NCI-H146 treated with DMSO at 0.1 percent for 48 hours (cell line): ENCODE results near the gene ZNF785.
A peak's percentile ranks its signal among the peaks of the same experiment; 100 is the strongest.
"Not testable (repeated sequence)": the region's sequence is repeated elsewhere in the genome, so short reads cannot be mapped to it uniquely, and the experiment has no call there.

Source experiments
- DNase-seq: peaks from one replicate; lab custom pipeline; 2025; ENCODE audit not compliant: unreplicated experiment; lab: John Stamatoyannopoulos, UW

The ZNF785 gene

DNA sequence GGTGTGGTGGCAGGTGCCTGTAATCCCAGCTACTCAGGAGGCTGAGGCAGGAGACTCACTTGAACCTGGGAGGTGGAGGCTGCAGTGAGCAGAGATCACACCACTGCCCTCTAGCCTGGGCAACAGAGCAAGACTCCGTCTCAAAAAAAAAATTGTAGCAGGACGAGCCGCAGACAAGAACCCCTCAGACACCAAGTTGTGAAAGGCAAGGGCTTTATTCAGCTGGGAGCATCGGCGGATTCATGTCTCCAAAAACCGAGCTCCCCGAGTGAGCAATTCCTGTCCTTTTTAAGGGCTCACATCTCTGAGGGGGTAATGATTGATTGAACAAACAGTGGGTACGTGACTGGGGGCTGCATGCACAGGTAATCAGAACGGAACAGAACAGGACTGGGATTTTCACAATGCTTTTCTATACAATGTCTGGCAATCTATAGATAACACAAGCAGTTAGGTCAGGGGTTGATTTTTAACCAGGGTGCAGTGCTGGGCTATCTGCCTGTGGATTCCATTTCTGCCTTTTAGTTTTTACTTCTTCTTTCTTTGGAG is 44.5 kb downstream of the ZNF785 start:
- not testable (repeated sequence) for DNase-seq

GRCh38 chr16:30539986-30540526 is 45.4 kb downstream of the ZNF785 start:
- not testable (repeated sequence) for DNase-seq

DNA sequence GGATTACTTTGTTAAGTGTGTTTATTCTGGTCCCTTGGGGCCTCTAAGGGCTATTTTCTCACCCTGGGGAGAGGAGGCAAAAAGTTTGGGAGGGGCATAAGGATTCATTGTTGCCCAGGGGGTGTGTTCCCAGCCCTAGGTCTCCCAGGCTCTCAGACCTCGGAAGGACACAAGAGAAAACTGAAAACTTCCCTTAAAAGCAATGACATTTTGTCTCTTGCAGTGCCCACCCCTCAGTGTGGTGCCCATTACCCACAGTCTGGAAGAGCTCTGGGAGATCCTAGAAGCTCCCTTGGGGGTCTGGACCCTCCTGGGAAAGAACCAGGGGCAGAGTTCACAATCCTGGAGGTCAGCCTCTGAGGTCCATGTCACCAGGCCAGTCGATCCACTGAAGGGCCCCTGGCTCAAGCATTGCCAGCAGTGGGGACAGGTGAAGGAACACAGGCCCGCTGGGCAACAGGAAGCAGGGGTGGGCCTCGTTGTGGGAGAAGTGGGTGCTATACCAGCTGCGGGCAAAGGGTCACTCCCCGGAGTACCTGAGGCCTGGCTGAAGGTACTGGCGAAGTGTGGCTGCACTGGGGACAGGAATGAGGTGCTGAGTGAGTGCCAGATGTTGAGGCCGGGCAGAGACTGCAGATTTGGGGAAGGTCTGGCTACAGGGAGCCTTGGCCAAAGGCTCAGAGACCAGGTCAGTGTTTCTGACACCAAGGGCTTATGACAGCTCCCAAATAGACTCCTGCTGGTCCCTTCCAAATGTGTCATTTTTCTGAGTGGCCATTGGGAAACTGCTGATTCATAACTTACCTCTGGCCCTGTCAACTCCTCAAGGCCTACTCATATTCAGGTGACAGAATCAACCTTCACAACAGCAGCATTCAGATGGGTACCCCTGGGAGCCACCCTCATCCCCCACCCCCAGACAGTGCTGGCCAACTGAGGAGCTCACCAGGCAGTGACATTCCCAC is 46.2 kb downstream of the ZNF785 start:
- no peak for DNase-seq

- not testable (repeated sequence) for DNase-seq
Measured at GRCh38 chr16:30536391-30537024, 49.0 kb downstream of the ZNF785 start.

- DNase-seq = peak; percentile 55
Measured at GRCh38 chr16:30535777-30536190, 49.7 kb downstream of the ZNF785 start.

GRCh38 chr16:30535106-30535776 is 50.3 kb downstream of the ZNF785 start:
- no peak for DNase-seq

GRCh38 chr16:30534368-30535105 is 51.0 kb downstream of the ZNF785 start, which contains the start of gene ZNF747:
Gene ZNF747 (minus strand): TSS chr16:30534858. CDS start chr16:30534679, 179 bp downstream.
- peak; percentile 83 for DNase-seq

GRCh38 chr16:30533748-30534367 is 51.6 kb downstream of the ZNF785 start:
- no peak for DNase-seq

GRCh38 chr16:30533146-30533522 is 52.4 kb downstream of the ZNF785 start:
- no peak for DNase-seq

GRCh38 chr16:30532285-30533145 is 53.0 kb downstream of the ZNF785 start:
- DNase-seq = no peak
